BJ (cell line): ENCODE data around the gene ARHGAP24. TPM values are rescaled to one million over a fixed set of nuclear protein-coding genes. Genes with fewer than 3 reads are reported as not detected.

Experiments used
- CTCF ChIA-PET: fragments of 350-600 bp; formaldehyde crosslinking; extraction: SDS; loops from one replicate; lab custom pipeline; 2021; ENCODE audit warnings: antibody characterized with exemption, inconsistent platforms; lab: Yijun Ruan, JAX
- POLR2A ChIA-PET: fragments of 300-600 bp; sonication (Branson Sonifier 250); formaldehyde crosslinking; extraction: SDS; loops from one replicate; lab custom pipeline; 2021; ENCODE audit warnings: antibody characterized with exemption; lab: Charles Lee
- DNase-seq: peaks from one replicate; pipeline ENCODE4 v3.0.0-alpha.2; 2011; ENCODE audit warnings: low read depth
- H3K27me3 ChIP-seq: 2 replicates; pipeline ENCODE4 v1.6.0; 2011; ENCODE audit warnings: low read length; ENCODE audit not compliant: control insufficient read depth, insufficient read depth
- H3K36me3 ChIP-seq: 2 replicates; pipeline ENCODE4 v1.5.1; 2011; ENCODE audit warnings: low read length; ENCODE audit not compliant: control insufficient read depth, insufficient read depth
- H3K4me3 ChIP-seq: 2 replicates; pipeline ENCODE4 v1.5.1; 2011; ENCODE audit warnings: low read depth, mild to moderate bottlenecking, control low read depth, low read length
- CTCF ChIP-seq: IDR thresholded peaks from 2 replicates; pipeline ENCODE4 v1.5.1; 2011; ENCODE audit warnings: low read depth, mild to moderate bottlenecking, control low read depth, inconsistent platforms, low read length, moderate library complexity; ENCODE audit not compliant: insufficient read depth
- polyA plus RNA-seq: library from polyadenylated mRNA; depleted of rRNA; stranded (reverse); fragments of >200 nt; gene quantifications from 2 replicates; pipeline ENCODE4 v1.2.3, GENCODE V29; 2011

Gene ARHGAP24
- polyA plus RNA-seq, 1 experiment: 17.7 TPM

DNA sequence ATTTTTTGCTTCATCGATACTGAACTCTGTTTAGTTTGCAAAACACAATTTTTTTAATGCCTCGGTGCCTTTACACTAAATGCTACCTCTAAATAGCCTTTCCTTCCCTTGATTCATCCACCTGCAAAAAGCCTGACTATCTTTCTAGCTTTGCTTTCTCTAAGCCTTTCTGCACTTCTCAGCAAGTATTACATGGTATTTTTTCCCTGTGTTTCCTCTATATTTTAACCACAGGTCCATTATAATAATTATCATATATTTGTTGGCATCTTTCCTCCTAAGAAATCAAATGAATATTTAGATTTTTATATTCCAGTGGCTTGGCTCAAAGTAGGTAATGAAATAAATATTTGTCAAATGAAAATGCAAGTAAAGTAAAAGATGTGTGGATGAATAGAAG, 196.2 kb downstream of the ARHGAP24 start:
- no peak overlapping the region for H3K4me3 ChIP-seq
- POLR2A ChIA-PET: no interaction called here
- no peaks in the 10 kb centered on the region for H3K27me3 ChIP-seq
- DNase-seq: no peak
- CTCF ChIA-PET: interaction anchor here (1.2 to 1.3 kb wide), 2 partner anchors 46 to 77 kb away, joined by 3 to 4 read pairs; no protein-coding TSS in a partner anchor
- no peak for TF ChIP-seq CTCF
- H3K36me3 ChIP-seq: no peaks in the 10 kb centered on the region

GRCh38 chr4:85672116-85672515, 197.2 kb downstream of the ARHGAP24 start:
- TF ChIP-seq CTCF: no peak
- CTCF ChIA-PET: interaction anchor here (1.2 to 1.3 kb wide), 2 partner anchors 45 to 76 kb away, joined by 3 to 4 read pairs; no protein-coding TSS in a partner anchor
- DNase-seq: peak; percentile 41
- POLR2A ChIA-PET: no interaction called here
- H3K27me3 ChIP-seq: no peaks in the 10 kb centered on the region
- no peak overlapping the region for H3K4me3 ChIP-seq
- H3K36me3 ChIP-seq: no peaks in the 10 kb centered on the region

- H3K27me3 ChIP-seq: no peaks in the 10 kb centered on the region
- ChIA-PET CTCF (interaction anchor here (1.0 kb wide), 1 partner anchor 12 kb away, joined by 3 read pairs; no protein-coding TSS in a partner anchor), POLR2A (no interaction called here)
- H3K36me3 ChIP-seq: no peaks in the 10 kb centered on the region
- no peak for DNase-seq
- no peak overlapping the region for H3K4me3 ChIP-seq
- TF ChIP-seq CTCF: no peak
Measured at GRCh38 chr4:85672959-85673358, 198.0 kb downstream of the ARHGAP24 start.

DNA sequence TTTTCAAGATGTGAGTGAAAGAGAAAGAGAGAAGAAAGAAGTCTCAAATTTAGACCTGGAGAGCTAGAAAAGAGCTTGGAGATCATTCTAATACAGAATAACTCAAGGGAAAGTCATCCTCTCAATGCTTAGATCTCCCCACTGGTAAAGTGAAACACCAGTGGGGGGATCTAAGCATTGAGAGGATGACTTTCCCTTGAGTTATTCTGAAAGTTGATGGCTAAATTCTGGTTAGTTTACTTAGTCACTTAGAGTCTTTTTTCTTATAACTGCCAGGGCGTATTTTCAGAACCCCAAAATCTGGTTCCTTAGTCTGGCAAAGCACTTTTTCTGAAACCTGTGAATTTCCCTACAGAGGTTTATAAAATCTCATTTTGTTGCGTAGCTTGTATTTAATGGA, 198.6 kb downstream of the ARHGAP24 start:
- TF ChIP-seq CTCF: no peak
- ChIA-PET CTCF (interaction anchor here (1.0 kb wide), 1 partner anchor 11 kb away, joined by 3 read pairs; no protein-coding TSS in a partner anchor), POLR2A (no interaction called here)
- no peaks in the 10 kb centered on the region for H3K27me3 ChIP-seq
- H3K36me3 ChIP-seq: no peaks in the 10 kb centered on the region
- no peak overlapping the region for H3K4me3 ChIP-seq
- DNase-seq: no peak

DNA sequence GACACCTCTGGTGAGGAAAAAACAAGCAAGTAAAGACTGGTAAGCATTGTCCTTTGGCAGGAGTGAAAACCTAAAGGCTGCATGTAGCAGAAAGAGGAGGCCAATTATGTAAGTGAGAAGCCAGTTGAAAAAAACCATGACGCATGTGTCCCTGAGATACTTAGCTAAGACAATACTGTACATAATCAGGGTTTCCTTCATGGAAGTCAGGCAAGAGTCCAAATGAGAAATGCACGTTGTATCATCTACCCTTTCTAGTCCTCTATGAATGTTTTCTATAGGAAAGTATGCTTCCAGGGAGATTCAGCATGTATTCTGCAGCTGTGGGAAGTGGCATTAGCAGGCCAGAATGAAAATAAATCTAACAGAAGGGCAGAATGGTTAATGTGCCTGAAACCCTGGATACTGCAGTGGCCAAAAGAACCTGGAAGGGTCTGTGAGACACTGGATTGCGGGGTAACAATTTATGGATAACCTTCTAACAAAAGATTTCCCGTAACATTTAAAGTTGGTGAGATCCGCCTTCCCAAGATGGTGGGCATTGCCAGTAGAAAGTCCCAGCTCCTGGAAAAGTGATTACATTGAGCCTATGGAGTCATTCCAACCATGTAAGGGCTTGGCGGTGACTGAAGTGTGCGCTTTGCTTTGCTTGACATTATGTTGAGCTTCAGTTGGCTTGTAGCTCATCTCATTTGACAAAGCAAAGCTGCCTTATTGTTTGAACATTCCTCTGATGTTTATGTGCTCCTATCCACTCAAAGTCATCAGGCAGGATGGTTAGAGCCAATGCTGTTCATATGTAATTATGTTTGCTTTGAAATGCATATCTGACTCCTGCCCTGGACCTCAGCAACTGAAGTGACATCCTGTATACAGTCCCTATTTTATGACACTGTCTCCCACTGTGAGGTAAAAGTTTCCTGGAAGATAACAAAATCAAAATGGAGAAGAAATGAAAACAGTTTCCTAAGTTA, 200.4 kb downstream of the ARHGAP24 start:
- Histone ChIP-seq H3K36me3 (no peaks in the 10 kb centered on the region), H3K27me3 (no peaks in the 10 kb centered on the region), H3K4me3 (no peak overlapping the region)
- POLR2A ChIA-PET: no interaction called here
- CTCF ChIA-PET: interaction anchor here (0.6 to 1.4 kb wide), 2 partner anchors 106 to 155 kb away, joined by 3 read pairs; no protein-coding TSS in a partner anchor
- DNase-seq: no peak
- no peak for TF ChIP-seq CTCF
